ENCODE measurements around the gene CCDC15. TPM values are rescaled to one million over a fixed set of nuclear protein-coding genes. Genes with fewer than 3 reads are reported as not detected.
"Not testable (repeated sequence)": the region's sequence is repeated elsewhere in the genome, so short reads cannot be mapped to it uniquely, and the experiment has no call there.

The CCDC15 gene
- polyA plus RNA-seq, 3 donors = 0.43 to 1.7 (median 0.60) TPM

- no peak overlapping the region for H3K27ac ChIP-seq (ENCODE audit: low read depth, low read length)
- 76 to 86% (median 79%) methylated on average over 19 to 20 of the region's 20 CpGs for whole genome bisulfite sequencing, 3 donors
Observed at GRCh38 chr11:125085301-125086081, 131.5 kb downstream of the CCDC15 start.

DNA sequence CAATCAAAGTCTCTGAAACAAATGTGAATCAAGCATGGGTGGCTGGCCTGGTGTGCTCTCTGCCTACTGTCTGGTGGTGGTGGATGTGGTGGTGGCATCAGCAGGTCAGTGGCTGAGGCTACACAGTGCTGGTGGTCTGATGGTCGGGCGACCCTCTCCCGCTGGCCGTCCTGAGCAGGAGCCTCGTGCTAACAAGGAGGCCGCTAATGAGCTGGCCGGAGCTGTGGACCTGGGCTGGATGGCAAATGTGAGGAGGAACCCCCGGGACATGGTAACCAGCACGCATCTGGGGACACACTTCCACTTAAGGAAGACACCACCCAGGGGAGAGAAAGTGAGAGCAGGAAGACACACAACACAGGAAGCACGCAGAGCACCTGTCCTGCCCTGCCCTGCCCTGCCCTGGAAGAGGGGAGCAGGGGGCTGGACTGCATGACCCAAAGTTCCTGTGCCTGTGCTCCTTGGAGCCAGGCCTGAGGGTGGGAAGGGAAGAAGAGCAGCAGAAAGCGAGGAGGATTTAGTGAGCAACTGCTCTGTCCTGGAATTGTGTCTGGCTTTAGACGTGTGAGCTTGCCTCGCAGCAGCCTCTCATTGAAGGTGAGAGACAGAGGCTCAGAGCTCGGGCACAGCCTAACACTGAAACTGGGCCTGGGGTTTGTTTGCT lies 132.8 kb downstream of the CCDC15 start:
- no peak overlapping the region for H3K27ac ChIP-seq (ENCODE audit: low read depth, low read length)
- 79 to 86% (median 80%) methylated on average over 14 of the region's 14 CpGs for WGBS, 3 donors

DNA sequence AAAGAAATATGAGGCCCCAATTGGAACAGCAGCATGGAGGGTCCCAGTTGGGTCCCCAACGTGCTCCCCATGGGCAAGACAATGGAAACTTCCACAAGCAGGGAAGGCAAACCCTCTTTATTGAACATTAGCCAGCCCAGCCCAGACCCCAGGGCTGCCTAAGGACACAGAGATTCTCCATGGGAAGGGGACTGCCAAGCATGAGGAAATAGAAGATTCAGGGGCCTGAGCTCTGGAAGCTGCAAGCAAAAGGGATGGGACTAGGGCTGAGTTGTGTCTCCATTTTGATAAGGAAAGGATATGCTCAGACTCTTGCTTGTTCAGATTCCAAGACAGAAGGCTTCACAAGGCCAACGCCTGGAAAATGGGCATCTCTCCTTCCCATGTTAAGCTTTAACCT lies 134.1 kb downstream of the CCDC15 start:
- H3K27ac ChIP-seq (ENCODE audit: low read depth, low read length) = no peak overlapping the region
- WGBS, 3 donors = 69 to 87% (median 82%) methylated on average over 2 of the region's 2 CpGs

- no peak overlapping the region for H3K27ac ChIP-seq (ENCODE audit: low read depth, low read length)
- 80 to 89% (median 84%) methylated on average over 17 to 20 of the region's 20 CpGs for whole genome bisulfite sequencing, 3 donors
Observed at GRCh38 chr11:125088576-125089455, 134.8 kb downstream of the CCDC15 start.

- not testable (repeated sequence) for H3K27ac ChIP-seq (ENCODE audit: low read depth, low read length)
- 87 to 94% (median 94%) methylated on average over 18 to 31 of the region's 31 CpGs for WGBS, 3 donors
Observed at GRCh38 chr11:125089481-125089880, 135.5 kb downstream of the CCDC15 start.

DNA sequence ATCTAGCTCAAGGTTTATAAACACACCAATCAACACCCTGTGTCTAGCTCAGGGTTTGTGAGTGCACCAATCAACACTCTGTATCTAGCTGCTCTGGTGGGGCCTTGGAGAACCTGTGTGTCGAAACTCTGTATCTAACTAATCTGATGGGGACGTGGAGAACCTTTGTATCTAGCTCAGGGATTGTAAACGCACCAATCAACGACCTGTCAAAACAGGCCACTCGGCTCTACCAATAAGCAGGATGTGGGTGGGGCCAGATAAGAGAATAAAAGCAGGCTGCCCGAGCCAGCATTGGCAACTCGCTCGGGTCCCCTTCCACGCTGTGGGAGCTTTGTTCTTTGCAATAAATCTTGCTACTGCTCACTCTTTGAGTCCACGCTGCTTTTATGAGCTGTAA lies 136.1 kb downstream of the CCDC15 start:
- WGBS, 3 donors = 62 to 83% (median 73%) methylated on average over 10 of the region's 10 CpGs

DNA sequence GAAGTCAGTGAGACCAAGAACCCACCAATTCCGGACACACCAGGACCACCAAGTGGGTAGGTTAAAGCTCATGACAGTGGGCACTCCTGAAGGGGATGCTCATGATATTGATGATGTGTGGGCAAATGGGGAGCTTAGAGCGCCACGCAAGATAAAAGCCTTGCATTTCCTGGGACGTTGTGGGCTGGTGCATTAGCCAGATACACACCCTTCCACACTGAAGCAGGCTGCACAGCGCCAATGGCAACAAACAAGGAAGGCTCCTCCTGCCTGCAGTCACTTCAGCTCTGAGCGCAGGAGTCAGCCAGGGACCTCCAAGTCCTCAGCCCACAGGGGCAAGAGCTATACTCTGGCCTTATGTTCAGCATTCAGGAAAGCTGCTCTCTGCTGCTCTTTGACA lies 136.8 kb downstream of the CCDC15 start:
- WGBS, 3 donors = 81 to 86% (median 83%) methylated on average over 6 of the region's 6 CpGs
- no peak overlapping the region for H3K27ac ChIP-seq (ENCODE audit: low read depth, low read length)

More for the DNA sequence above, 136.1 kb downstream of the CCDC15 start:
- not testable (repeated sequence) for H3K27ac ChIP-seq (ENCODE audit: low read depth, low read length)

Other genes starting within 250 kb of the CCDC15 start
- gene NRGN, start 214.3 kb upstream of the CCDC15 start, polyA plus RNA-seq = 10 to 100 TPM in 1 of 3 donors, 1 to 10 TPM in 2; 1.2 to 17.0 (median 5.3) TPM
- gene VSIG2, start 201.9 kb upstream of the CCDC15 start, polyA plus RNA-seq = 10 to 100 TPM in 1 of 3 donors, 1 to 10 TPM in 2; 1.2 to 36.1 (median 3.5) TPM
- 100 to 1,000 TPM in 1 of 3 donors, 10 to 100 TPM in 2; 17.6 to 116 (median 53.3) TPM for gene ESAM, start 191.9 kb upstream of the CCDC15 start, polyA plus RNA-seq
- gene MSANTD2, start 153.8 kb upstream of the CCDC15 start, polyA plus RNA-seq = 1 to 10 TPM; 4.8 to 6.1 (median 5.3) TPM
- gene ROBO3, start 88.8 kb upstream of the CCDC15 start, polyA plus RNA-seq = 10 to 100 TPM in 2 of 3 donors, 1 to 10 TPM in 1; 5.2 to 44.8 (median 21.7) TPM
- gene ROBO4, start 56.3 kb upstream of the CCDC15 start, polyA plus RNA-seq = 10 to 100 TPM in 2 of 3 donors, 1 to 10 TPM in 1; 3.7 to 61.0 (median 41.9) TPM
- 1 to 10 TPM in 1 of 3 donors, under 1 TPM in 2; 0.28 to 2.3 (median 0.34) TPM for gene HEPN1, start 35.0 kb upstream of the CCDC15 start, polyA plus RNA-seq
- gene HEPACAM, start 18.2 kb upstream of the CCDC15 start, polyA plus RNA-seq = 10 to 100 TPM in 1 of 3 donors, 1 to 10 TPM in 2; 2.6 to 19.6 (median 4.7) TPM
- 1 to 10 TPM in 2 of 3 donors, under 1 TPM in 1; 0.64 to 2.4 (median 1.8) TPM for gene SLC37A2, start 109.1 kb downstream of the CCDC15 start, polyA plus RNA-seq
- 10 to 100 TPM; 18.0 to 37.5 (median 31.9) TPM for gene TMEM218, start 157.4 kb downstream of the CCDC15 start, polyA plus RNA-seq
- 1 to 10 TPM in 2 of 3 donors, under 1 TPM in 1; 0.77 to 3.5 (median 1.3) TPM for gene PKNOX2, start 210.5 kb downstream of the CCDC15 start, polyA plus RNA-seq

Measured in adipose tissue (tissue), 3 donors.